Body of pancreas (tissue), 4 donors: ENCODE measurements around the gene STXBP1. TPM values are rescaled to one million over a fixed set of nuclear protein-coding genes. Genes with fewer than 3 reads are reported as not detected.

Experiments
- ATAC-seq: fragments of 150-250 bp; one replicate; pipeline ENCODE4 v1.9.1; 2016
- DNase-seq, 4 donors: peaks; one replicate each; pipeline ENCODE4 v3.0.0-alpha.2; 2019
- H3K27ac ChIP-seq, 4 donors: fragments of 200-600 bp; sonication (generic); 1 replicate in 3 of 4; 2 replicates in 1 of 4; pipeline versions ENCODE4 v1.5.1 to v1.6.1; 2016 to 2019; ENCODE audit warnings: mild to moderate bottlenecking in 1 of 4, mixed read lengths in 1 of 4, moderate library complexity in 1 of 4
- H3K27me3 ChIP-seq, 2 donors: fragments of 200-600 bp; sonication (generic); one replicate each; pipeline ENCODE4 v1.6.0; 2016; ENCODE audit warnings: mild to moderate bottlenecking in 1 of 2
- H3K36me3 ChIP-seq, 2 donors: fragments of 200-600 bp; sonication (generic); replicated peaks in 1 of 2; 2 replicates each; pipeline ENCODE4 v1.5.1; 2016; ENCODE audit warnings: low read depth in 2 of 2; ENCODE audit not compliant: insufficient read depth in 1 of 2
- H3K4me1 ChIP-seq: fragments of 200-600 bp; sonication (generic); one replicate; pipeline ENCODE4 v1.6.0; 2016
- H3K4me3 ChIP-seq, 2 donors: fragments of 200-600 bp; sonication (generic); 1 replicate in 1 of 2; 2 replicates in 1 of 2; pipeline ENCODE4 v1.5.1; 2016 to 2019
- H3K9me3 ChIP-seq, 3 donors: fragments of 200-600 bp; sonication (generic); 1 replicate in 2 of 3; 2 replicates in 1 of 3; pipeline ENCODE4 v1.5.1; 2016
- POLR2A ChIP-seq, 3 donors: fragments of 450-650 bp; IDR thresholded peaks; one replicate each; pipeline ENCODE4 v1.6.1; 2016; ENCODE audit warnings: antibody characterized with exemption in 3 of 3, mild to moderate bottlenecking in 2 of 3
- WGBS, 2 donors: methylation state at CpG; one replicate each; pipeline ENCODE4 v1.1.5; 2017; 5-methylcytosine and 5-hydroxymethylcytosine counted together
- intact Hi-C: fragments of 100-400 bp; cut with DNase I; formaldehyde crosslinking; loops from one replicate; pipeline ENCODE4 v1.15.1; 2023
- total RNA-seq, 2 donors: library from RNA; depleted of rRNA; stranded (reverse); fragments of >200 nt; gene quantifications; one replicate each; pipeline ENCODE4 v1.1.0, GENCODE V29; 2016
- TF ChIP-seq, protein P1 (sequence below), 7 experiments: fragments of 450-650 bp in 4 of 7; fragments of 200-600 bp in 3 of 7; sonication (generic) in 3 of 7; IDR thresholded peaks; one replicate each; pipeline ENCODE4 v1.5.1; 2016 to 2019; ENCODE audit warnings: antibody characterized with exemption in 7 of 7

STXBP1 gene
- total RNA-seq, 2 donors from 2014 or later = 34.5 to 39.9 TPM

DNA sequence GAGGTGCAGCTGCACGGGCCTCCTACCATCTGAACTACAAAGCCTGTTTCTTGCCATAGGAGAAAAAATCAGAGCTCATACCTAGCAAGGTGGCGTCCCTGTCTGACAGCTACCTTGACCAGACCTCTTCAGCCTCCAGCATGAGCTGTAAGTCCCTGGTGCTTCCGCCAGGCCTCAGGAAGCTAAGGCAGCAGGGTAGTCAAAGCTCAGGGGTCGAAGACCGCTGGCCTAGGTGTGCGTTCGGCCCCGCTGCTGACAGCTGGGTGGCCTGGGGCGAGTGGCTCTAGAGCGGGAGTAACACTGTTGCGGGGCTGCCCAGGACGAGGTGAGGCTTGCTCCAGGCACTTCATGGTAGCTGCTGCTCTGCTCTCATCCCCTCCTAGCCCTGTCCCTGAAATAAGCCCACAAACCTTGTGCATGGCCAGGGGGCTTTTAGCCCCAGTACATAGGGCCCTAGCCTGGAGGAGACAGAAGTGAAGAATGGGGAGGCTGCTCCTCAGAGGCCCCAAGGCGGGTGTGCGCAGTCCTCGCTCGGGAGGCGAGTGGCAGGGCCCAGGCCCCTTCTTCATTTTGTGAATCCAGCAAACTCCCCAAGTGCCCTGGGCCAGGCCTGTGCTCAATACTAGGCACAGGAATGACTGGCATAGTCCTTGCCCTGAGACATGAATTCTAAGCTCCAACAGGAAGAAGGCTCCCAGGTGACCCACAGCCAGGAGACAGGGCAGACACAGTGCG, 117.6 kb downstream of the STXBP1 start:
- Histone ChIP-seq H3K4me3 (no peak overlapping the region), H3K9me3 (no peaks in the 10 kb centered on the region), H3K4me1 (peaks cover 7% of the 10 kb centered on the region), H3K36me3 (no peaks in the 10 kb centered on the region), H3K27ac (no peak overlapping the region), H3K27me3 (no peaks in the 10 kb centered on the region)
- ATAC-seq (no peak), DNase-seq (no peak)
- WGBS, 2 donors = 79 to 86% methylated on average over 10 to 18 of the region's 18 CpGs
- intact Hi-C loops = loop anchor here (5.0 to 10.0 kb wide), 4 partner anchors 53 to 193 kb away; partner anchors contain the start of gene AK1
- TF ChIP-seq POLR2A (IDR thresholded peaks at IDR 0.05) = no peak
- TF ChIP-seq, protein P1, sequence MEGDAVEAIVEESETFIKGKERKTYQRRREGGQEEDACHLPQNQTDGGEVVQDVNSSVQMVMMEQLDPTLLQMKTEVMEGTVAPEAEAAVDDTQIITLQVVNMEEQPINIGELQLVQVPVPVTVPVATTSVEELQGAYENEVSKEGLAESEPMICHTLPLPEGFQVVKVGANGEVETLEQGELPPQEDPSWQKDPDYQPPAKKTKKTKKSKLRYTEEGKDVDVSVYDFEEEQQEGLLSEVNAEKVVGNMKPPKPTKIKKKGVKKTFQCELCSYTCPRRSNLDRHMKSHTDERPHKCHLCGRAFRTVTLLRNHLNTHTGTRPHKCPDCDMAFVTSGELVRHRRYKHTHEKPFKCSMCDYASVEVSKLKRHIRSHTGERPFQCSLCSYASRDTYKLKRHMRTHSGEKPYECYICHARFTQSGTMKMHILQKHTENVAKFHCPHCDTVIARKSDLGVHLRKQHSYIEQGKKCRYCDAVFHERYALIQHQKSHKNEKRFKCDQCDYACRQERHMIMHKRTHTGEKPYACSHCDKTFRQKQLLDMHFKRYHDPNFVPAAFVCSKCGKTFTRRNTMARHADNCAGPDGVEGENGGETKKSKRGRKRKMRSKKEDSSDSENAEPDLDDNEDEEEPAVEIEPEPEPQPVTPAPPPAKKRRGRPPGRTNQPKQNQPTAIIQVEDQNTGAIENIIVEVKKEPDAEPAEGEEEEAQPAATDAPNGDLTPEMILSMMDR (IDR thresholded peaks at IDR 0.05) = no peak

DNA sequence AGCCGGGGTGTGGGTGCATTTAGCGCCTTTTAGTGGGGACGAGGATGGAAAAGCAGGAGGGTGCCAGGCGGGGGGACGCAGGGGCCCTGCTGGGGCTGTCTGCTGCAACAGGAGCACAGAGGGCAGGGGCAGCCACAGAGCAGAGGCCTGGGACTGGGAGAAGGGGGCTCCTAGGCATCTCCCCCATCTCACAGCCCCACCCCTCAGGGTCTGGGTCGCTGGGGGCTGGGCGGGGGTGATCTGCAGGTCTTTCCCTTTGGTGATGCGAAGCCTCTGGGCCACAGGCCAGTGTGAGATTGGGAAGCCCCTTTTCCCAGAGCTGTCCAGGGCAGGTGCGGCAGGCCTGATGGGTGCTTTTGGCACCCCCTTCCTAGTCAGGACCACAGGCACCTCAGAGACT, 118.2 kb downstream of the STXBP1 start:
- ATAC-seq (no peak), DNase-seq (no peak)
- no peak for TF ChIP-seq POLR2A (IDR thresholded peaks at IDR 0.05)
- TF ChIP-seq, protein P1 (IDR thresholded peaks at IDR 0.05) = no peak
- H3K9me3 ChIP-seq = no peaks in the 10 kb centered on the region
- H3K4me1 ChIP-seq = peaks cover 7% of the 10 kb centered on the region
- no peaks in the 10 kb centered on the region for H3K36me3 ChIP-seq
- H3K27me3 ChIP-seq = no peaks in the 10 kb centered on the region
- WGBS, 2 donors = 91 to 100% methylated on average over 5 to 9 of the region's 9 CpGs
- intact Hi-C loops = loop anchor here (5.0 to 10.0 kb wide), 4 partner anchors 52 to 192 kb away; partner anchors contain the start of gene AK1
- no peak overlapping the region for H3K27ac ChIP-seq
- H3K4me3 ChIP-seq = no peak overlapping the region

DNA sequence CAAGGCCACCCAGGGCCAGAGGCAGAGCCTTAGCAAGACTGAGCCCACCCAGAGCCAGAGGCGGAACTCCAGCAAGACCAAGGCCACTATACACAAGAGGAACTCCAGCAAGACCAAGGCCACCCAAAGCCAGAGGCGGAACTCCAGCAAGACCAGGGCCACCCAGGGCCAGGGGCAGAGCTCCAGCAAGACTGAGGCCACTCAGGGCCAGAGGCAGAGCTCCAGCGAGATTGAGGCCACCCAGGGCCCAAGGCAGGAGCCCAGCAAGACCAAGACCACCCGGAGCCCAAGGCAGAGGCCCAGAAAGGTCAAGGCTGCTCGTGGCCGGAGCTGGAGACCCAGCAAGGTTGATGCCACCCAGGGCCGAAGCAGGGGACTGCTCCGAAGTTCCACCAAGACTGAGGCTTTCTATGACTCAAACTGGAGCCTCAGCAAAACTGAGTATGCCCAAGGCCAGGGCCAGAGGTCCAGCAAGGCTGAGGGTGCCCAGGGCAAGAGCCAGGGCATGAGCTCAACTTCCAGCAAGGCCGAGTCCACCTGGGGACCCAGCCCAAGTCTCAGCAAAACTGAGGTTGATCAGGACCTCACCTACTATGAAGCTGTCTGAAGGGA, 118.8 kb downstream of the STXBP1 start:
- 72 to 76% methylated on average over 5 to 6 of the region's 9 CpGs for WGBS, 2 donors
- ATAC-seq = no peak

DNA sequence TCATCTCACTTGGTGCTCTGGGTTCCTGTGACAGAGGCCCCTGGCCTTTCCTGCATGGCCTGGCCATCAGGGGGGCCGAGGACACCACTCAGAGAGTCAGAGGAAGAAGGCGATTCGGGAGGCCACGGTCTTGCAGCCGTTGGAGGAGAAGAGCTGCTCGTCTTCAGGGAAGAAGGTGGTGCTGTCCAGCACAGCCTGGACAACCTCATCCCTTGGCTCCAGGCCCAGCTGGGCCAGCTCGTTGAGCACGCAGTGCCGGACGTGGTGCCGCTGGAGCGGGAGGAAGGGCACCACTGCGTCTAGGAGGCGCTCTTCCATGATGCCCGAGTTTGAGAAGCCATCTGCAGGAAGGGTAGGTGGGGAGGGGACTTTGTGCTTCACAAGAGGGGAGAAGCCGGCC, 119.9 kb downstream of the STXBP1 start:
- TF ChIP-seq, protein P1 (IDR thresholded peaks at IDR 0.05) = no peak
- TF ChIP-seq POLR2A (IDR thresholded peaks at IDR 0.05) = no peak
- intact Hi-C loops = loop anchor here (5.0 to 10.0 kb wide), 4 partner anchors 50 to 190 kb away; partner anchors contain the start of gene AK1
- H3K27ac ChIP-seq = no peak overlapping the region
- no peaks in the 10 kb centered on the region for H3K9me3 ChIP-seq
- 79 to 90% methylated on average over 15 to 16 of the region's 16 CpGs for WGBS, 2 donors
- no peaks in the 10 kb centered on the region for H3K27me3 ChIP-seq
- H3K4me1 ChIP-seq = peaks cover 7% of the 10 kb centered on the region
- H3K4me3 ChIP-seq = no peak overlapping the region
- DNase-seq (no peak), ATAC-seq (no peak)
- no peaks in the 10 kb centered on the region for H3K36me3 ChIP-seq

More for the DNA sequence above, 118.8 kb downstream of the STXBP1 start:
- no peak for TF ChIP-seq POLR2A (IDR thresholded peaks at IDR 0.05)
- TF ChIP-seq, protein P1 (IDR thresholded peaks at IDR 0.05) = no peak
- H3K4me1 ChIP-seq = peaks cover 7% of the 10 kb centered on the region
- intact Hi-C loops = loop anchor here (5.0 to 10.0 kb wide), 4 partner anchors 51 to 191 kb away; partner anchors contain the start of gene AK1
- no peak for DNase-seq
- no peaks in the 10 kb centered on the region for H3K36me3 ChIP-seq
- no peak overlapping the region for H3K27ac ChIP-seq
- H3K9me3 ChIP-seq = no peaks in the 10 kb centered on the region
- no peak overlapping the region for H3K4me3 ChIP-seq
- no peaks in the 10 kb centered on the region for H3K27me3 ChIP-seq
